Astrocyte of the spinal cord (primary cell): ENCODE measurements around the gene FAM83E.

Source experiments
- DNase-seq: peaks from one replicate; pipeline ENCODE4 v3.0.0; 2011; ENCODE audit warnings: low read depth, low spot score
- H3K4me3 ChIP-seq: 2 replicates; pipeline ENCODE4 v1.5.1; 2011; ENCODE audit warnings: low read depth, mild to moderate bottlenecking, low read length, moderate library complexity
- in situ Hi-C: cut with HindIII; loops from 2 replicates; pipeline ENCODE4 v1.10.0; 2017; ENCODE audit warnings: low sequenced_read_pairs
- TF ChIP-seq, protein P1 (sequence below): IDR thresholded peaks from 2 replicates; pipeline ENCODE4 v1.5.1; 2012; ENCODE audit warnings: low read depth, mild to moderate bottlenecking, low read length, inconsistent platforms

Gene FAM83E

DNA sequence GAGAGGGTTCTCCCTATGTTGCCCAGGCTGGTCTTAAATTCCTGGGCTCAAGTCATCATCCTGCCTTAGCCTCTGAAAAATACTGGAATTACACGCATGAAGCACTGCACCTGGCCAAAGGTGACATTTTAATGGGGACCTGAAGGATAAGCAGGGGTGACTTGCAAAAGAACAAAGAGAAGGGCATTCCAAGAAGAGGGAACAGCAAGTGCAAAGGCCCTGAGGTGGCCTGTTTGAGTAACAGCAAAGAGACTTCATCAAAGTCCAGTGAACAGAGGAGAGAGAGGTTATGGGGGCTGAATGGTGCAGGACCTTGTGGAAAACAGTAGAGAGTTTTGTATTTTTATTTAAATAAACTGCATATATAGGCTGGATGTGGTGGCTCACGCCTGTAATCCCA is 27.0 kb upstream of the FAM83E start:
- no peak overlapping the region for H3K4me3 ChIP-seq
- in situ Hi-C loops: no loop called here
- TF ChIP-seq, protein P1, sequence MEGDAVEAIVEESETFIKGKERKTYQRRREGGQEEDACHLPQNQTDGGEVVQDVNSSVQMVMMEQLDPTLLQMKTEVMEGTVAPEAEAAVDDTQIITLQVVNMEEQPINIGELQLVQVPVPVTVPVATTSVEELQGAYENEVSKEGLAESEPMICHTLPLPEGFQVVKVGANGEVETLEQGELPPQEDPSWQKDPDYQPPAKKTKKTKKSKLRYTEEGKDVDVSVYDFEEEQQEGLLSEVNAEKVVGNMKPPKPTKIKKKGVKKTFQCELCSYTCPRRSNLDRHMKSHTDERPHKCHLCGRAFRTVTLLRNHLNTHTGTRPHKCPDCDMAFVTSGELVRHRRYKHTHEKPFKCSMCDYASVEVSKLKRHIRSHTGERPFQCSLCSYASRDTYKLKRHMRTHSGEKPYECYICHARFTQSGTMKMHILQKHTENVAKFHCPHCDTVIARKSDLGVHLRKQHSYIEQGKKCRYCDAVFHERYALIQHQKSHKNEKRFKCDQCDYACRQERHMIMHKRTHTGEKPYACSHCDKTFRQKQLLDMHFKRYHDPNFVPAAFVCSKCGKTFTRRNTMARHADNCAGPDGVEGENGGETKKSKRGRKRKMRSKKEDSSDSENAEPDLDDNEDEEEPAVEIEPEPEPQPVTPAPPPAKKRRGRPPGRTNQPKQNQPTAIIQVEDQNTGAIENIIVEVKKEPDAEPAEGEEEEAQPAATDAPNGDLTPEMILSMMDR: no peak
- no peak for DNase-seq

DNA sequence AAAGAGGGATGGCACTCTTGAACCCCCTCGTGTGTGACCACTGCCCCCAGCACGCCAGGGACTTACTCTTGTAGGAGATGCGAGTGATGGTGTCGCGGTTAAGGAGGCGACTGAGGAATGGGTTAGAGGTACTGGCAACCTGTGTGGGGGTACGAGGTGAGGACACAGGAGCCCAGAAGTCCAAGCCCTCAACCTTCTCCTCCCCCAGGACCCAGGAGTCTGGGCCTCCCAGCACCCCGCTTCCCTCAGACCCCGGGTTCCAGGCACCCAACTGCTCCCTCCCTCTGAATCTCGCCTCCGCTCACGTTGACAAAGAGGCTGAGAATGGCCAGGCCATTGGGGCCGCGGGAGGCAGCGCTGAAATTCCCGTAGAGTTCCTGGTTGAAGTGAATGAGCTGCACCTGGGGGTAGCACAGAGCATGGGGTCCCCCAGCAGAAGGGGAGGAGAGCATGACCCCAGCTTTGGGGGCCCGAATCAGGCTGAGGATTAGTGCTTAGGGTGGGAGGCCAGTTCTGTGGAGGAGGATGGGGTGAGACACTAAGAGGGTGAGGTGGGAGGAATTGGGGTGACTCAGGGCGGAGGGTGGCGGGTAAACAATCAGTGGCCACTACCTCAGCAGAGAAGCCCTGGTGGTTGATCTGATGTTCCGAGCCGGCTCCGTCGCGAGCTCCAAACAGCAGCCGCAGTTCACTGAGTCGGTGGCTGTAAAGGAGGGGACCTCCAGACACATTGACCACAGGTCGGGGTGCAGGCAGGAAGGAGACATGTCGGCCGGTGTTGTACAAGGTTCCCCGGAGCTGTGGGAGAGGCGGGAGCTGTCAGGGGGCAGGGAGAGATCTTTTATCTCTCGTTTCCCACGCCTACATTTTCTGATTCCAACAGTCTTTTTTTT is 24.9 kb upstream of the FAM83E start:
- in situ Hi-C loops: no loop called here
- no peak overlapping the region for H3K4me3 ChIP-seq
- DNase-seq: no peak
- TF ChIP-seq, protein P1: no peak

DNA sequence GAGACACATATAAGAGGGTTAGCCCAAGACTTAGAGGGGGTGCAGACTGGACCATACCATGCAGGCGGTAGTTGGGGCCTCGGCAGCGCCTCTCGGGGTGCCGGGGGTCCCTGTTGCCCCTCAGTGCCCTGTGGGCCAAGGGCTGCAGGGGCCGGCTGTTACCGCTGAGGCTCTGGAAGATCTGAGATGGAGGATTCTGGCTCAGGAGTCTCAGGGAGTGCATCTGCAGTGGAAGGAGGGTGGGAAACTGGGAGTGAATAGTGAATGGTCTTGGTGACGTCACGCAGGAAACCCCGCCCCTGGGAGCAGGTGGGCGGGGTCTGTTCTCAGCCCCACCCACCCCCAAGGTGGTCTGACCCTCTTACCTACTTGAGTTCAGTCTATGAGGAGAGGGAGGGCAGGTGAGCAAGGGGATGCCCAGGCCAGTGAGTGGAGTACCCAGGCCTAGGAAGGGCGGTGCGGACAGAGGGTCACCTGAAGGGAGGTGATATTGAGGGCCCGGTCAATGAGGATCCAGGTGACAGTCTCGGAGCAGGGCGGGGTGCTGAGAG is 24.0 kb upstream of the FAM83E start:
- TF ChIP-seq, protein P1: no peak
- in situ Hi-C loops: no loop called here
- no peak for DNase-seq
- no peak overlapping the region for H3K4me3 ChIP-seq

DNA sequence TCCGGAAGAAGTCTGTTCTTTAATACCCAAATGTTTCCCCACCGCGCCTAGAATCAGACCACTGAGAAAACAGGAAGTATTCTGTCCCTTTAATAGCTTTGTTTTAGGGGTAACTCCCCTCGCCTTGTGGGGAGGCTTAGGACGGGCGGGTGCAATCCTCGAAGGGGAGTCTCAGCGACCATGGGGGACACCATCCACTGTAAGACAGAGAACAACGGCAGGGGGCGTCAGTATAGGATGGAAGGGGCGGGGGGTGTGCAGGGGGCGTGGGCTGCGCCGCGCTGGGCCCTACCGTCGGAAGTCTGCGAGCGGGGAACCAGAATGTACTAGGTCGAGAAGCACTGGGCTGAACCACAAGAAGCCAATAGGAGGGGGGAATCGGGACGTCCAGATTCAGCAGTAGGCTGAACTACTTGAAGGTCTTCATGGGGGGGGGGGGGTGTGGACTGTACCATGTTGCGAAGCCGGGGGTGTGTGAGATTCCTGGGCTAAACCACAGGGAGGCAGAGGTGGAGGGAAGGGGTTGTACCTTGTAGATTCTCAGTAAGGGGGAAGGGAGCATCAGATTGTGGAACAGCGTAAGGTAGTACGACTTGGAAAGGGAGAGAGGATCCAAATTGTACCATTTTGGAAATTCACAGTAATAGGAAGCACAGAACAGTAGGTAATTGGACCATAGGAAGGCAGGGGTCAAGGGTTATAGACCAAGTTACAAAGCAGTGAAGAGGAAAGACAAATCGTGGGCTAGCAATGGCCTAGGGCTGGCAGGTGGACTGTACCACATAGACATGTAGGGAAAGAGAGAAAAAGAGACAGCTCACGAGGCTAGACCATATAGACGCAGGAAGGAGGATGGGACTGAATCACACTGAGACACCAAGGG is 23.3 kb upstream of the FAM83E start:
- H3K4me3 ChIP-seq: peak overlapping the region; percentile 54
- DNase-seq: peak; percentile 93
- TF ChIP-seq, protein P1: peak; percentile 12
- in situ Hi-C loops: no loop called here

DNA sequence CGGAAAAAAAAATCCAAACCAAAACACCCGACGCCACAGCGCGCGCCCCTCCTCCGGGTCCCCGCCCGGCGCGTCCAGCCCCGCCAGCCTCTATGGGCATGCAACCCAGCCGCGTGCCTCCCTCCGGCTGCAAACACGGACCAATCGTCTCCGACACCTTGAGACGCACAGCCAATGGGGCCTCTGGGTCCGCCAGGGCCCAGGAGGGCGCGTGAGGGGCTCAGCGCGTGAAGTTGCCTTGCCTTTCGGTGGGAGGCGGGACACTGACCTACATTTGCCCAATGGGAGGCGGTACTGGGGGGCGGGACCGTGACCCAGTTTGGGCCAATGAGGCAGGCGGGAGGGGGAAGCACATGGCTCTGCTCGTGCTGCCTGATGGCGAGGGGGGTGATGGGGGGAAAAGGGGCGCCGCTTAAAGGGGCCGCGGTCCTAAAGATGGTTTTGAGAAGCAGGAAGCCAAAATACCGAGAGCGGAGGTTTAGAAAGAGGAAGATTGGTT is 22.6 kb upstream of the FAM83E start:
- DNase-seq: peak; percentile 99
- in situ Hi-C loops: no loop called here
- peak overlapping the region; percentile 54 for H3K4me3 ChIP-seq
- TF ChIP-seq, protein P1: no peak

DNA sequence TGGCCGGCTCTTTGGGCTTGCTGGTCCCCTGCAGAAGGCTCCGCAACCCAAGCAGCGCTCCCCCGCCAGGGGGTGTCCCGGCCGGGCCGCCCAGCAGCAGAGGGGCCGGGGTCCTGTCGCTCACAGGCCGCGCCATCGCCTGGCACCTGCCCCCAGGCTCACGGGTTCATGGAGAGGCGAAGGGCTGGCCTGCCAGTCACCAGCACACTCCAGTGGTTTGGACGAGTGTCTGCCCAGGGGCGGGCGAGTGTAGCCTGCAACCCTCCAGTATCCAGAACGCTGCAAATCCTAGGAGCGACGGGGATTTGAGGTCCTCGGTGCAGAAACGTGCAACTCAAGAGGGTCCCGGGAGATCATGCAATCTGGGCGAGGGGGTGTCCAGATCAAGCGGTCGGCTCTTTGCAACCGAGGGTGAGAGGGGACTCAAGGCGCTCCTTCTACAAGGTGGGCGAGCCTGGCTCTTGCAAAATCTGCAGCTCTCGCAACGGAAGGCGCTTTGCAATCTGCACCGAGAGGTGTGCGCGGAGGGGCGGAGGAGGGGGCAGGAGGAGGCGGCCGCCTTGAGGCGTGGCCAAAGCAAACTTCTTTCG is 22.1 kb upstream of the FAM83E start, which contains the start of gene DBP:
Gene DBP, minus strand, starts transcription at position 521 of the 590 bp plus-strand sequence. Its CDS starts 385 bp downstream, at position 136.
- TF ChIP-seq, protein P1: peak; percentile 16
- in situ Hi-C loops: no loop called here
- DNase-seq: no peak
- H3K4me3 ChIP-seq: peak within 1 kb of the TSS; percentile 54
